Panc1 (cell line): Measurements from ENCODE around the gene NOTCH1. TPM values are rescaled to one million over a fixed set of nuclear protein-coding genes. Genes with fewer than 3 reads are reported as not detected.

ENCODE experiments used
- ATAC-seq: fragments of 200-7000 bp; cut with Tn5 transposase; 2 replicates; pipeline ENCODE4 v1.9.1; 2020; ENCODE audit warnings: mild to moderate bottlenecking, moderate library complexity
- BruUV-seq: library from RNA; stranded (reverse); fragments of 400-500 nt; replicated peaks from 2 replicates; lab custom pipeline; 2021; lab: Mats Ljungman, UMichigan
- CTCF ChIA-PET: fragments of 300-600 bp; sonication (Branson Sonifier 250); formaldehyde crosslinking; loops from one replicate; lab custom pipeline; 2022; ENCODE audit warnings: antibody characterized with exemption; lab: Charles Lee
- POLR2A ChIA-PET: fragments of 300-600 bp; sonication (Branson Sonifier 250); formaldehyde crosslinking; loops from one replicate; lab custom pipeline; 2022; ENCODE audit warnings: antibody characterized with exemption; lab: Charles Lee
- DNase-seq: peaks from one replicate; pipeline ENCODE4 v3.0.0-alpha.2; 2010; ENCODE audit warnings: low read depth, low spot score
- H3K27ac ChIP-seq: 2 replicates; pipeline ENCODE4 v1.5.1; 2011; ENCODE audit warnings: mild to moderate bottlenecking, low read length, inconsistent platforms
- H3K27me3 ChIP-seq: fragments of 200-500 bp; sonication (Bioruptor generic); 2 replicates; pipeline ENCODE4 v1.6.0; 2014; ENCODE audit warnings: low read length, inconsistent platforms; ENCODE audit not compliant: control insufficient read depth, insufficient read depth
- H3K36me3 ChIP-seq: fragments of 200-500 bp; sonication (Bioruptor generic); 2 replicates; pipeline ENCODE4 v1.5.1; 2014; ENCODE audit warnings: inconsistent platforms, mild to moderate bottlenecking, low read length, moderate library complexity; ENCODE audit not compliant: control insufficient read depth, insufficient read depth
- H3K4me1 ChIP-seq: 2 replicates; pipeline ENCODE4 v1.5.1; 2011; ENCODE audit warnings: inconsistent platforms, mild to moderate bottlenecking, low read length, moderate library complexity; ENCODE audit not compliant: control insufficient read depth, insufficient read depth
- H3K4me3 ChIP-seq, 2 experiments: 2 replicates each; pipeline ENCODE4 v1.5.1; 2011 to 2012; ENCODE audit warnings: low read depth in 2 of 2, low read length in 2 of 2, mild to moderate bottlenecking in 2 of 2, inconsistent platforms in 1 of 2, moderate library complexity in 1 of 2
- H3K9me3 ChIP-seq: fragments of 200-500 bp; sonication (Bioruptor generic); 2 replicates; pipeline ENCODE4 v1.5.1; 2014; ENCODE audit warnings: low read depth, mild to moderate bottlenecking, inconsistent platforms, low read length, moderate library complexity; ENCODE audit not compliant: control insufficient read depth, insufficient read depth
- POLR2AphosphoS5 ChIP-seq: IDR thresholded peaks from 2 replicates; pipeline ENCODE4 v1.6.1; 2012; ENCODE audit warnings: mild to moderate bottlenecking, low read depth, low read length, moderate library complexity
- REST ChIP-seq, 2 experiments: IDR thresholded peaks; 2 replicates each; pipeline ENCODE4 v1.6.1; 2011 to 2012; ENCODE audit warnings: low read depth in 2 of 2, control low read depth in 1 of 2, low read length in 1 of 2, mild to moderate bottlenecking in 1 of 2, moderate library complexity in 1 of 2; ENCODE audit not compliant: insufficient read depth in 1 of 2
- SIN3A ChIP-seq: IDR thresholded peaks from 2 replicates; pipeline ENCODE4 v1.6.1; 2012; ENCODE audit warnings: low read depth, mild to moderate bottlenecking, low read length, moderate library complexity, borderline replicate concordance; ENCODE audit not compliant: insufficient read depth
- TCF7L2 ChIP-seq: IDR thresholded peaks from 2 replicates; pipeline ENCODE4 v1.6.1; 2011; ENCODE audit warnings: mild to moderate bottlenecking, low read depth, low read length, inconsistent platforms
- in situ Hi-C: cut with HindIII; loops from 2 replicates; pipeline ENCODE4 v1.10.0; 2016; ENCODE audit warnings: low sequenced_read_pairs, low pct_unique_long_range_greater_than_20kb
- intact Hi-C: fragments of 100-400 bp; cut with micrococcal nuclease; formaldehyde crosslinking; loops from one replicate; pipeline ENCODE4 v1.10.0; 2022; ENCODE audit not compliant: unreplicated experiment
- total RNA-seq: library from RNA; stranded (reverse); gene quantifications from one replicate; pipeline ENCODE4 v1.2.1, GENCODE V29; 2021; ENCODE audit not compliant: unreplicated experiment
- TF ChIP-seq, protein P1 (sequence below): fragments of 450-650 bp; IDR thresholded peaks from 2 replicates; pipeline ENCODE4 v1.5.1; 2017; ENCODE audit warnings: mild to moderate bottlenecking

NOTCH1 gene
- total RNA-seq, 1 experiment from 2014 or later: 13.4 TPM

- intact Hi-C loops: no loop called here
- ATAC-seq (no peak), DNase-seq (no peak)
- ChIA-PET POLR2A (no interaction called here), CTCF (no interaction called here)
- no peaks in the 10 kb centered on the region for H3K36me3 ChIP-seq
- H3K27ac ChIP-seq: no peak overlapping the region
- H3K4me1 ChIP-seq: no peaks in the 10 kb centered on the region
- no TSS peak for BruUV-seq
- no peak for TF ChIP-seq REST (IDR thresholded peaks at IDR 0.05; ENCODE audit: insufficient read depth in 1 of 2, low read depth in 2 of 2, low read length in 1 of 2)
- no peak for TF ChIP-seq SIN3A
- TF ChIP-seq TCF7L2: no peak
- TF ChIP-seq, protein P1, sequence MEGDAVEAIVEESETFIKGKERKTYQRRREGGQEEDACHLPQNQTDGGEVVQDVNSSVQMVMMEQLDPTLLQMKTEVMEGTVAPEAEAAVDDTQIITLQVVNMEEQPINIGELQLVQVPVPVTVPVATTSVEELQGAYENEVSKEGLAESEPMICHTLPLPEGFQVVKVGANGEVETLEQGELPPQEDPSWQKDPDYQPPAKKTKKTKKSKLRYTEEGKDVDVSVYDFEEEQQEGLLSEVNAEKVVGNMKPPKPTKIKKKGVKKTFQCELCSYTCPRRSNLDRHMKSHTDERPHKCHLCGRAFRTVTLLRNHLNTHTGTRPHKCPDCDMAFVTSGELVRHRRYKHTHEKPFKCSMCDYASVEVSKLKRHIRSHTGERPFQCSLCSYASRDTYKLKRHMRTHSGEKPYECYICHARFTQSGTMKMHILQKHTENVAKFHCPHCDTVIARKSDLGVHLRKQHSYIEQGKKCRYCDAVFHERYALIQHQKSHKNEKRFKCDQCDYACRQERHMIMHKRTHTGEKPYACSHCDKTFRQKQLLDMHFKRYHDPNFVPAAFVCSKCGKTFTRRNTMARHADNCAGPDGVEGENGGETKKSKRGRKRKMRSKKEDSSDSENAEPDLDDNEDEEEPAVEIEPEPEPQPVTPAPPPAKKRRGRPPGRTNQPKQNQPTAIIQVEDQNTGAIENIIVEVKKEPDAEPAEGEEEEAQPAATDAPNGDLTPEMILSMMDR: no peak
- no peak for TF ChIP-seq POLR2AphosphoS5
- no peaks in the 10 kb centered on the region for H3K27me3 ChIP-seq
- H3K4me3 ChIP-seq: no peak overlapping the region
- in situ Hi-C loops: no loop called here
- H3K9me3 ChIP-seq: no peaks in the 10 kb centered on the region
Observed at GRCh38 chr9:136519263-136520052, 26.4 kb downstream of the NOTCH1 start.

DNA sequence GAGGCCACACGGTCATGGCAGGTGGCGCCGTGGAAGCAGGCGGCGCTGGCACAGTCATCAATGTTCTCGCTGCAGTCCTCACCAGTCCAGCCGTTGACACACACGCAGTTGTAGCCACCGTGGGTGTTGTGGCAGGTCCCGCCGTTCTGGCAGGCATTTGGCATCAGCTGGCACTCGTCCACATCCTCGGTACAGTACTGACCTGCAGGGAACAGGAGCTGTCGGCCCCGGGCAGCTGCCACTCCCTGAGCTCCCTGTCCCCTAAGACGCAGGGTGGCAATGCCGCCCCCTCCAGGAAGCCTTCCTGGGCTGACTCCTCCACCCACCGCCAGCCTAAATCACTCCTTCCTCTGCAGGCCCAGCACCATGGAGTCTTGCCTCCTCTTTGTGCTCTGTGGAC is 27.2 kb downstream of the NOTCH1 start:
- in situ Hi-C loops: no loop called here
- ChIA-PET CTCF (no interaction called here), POLR2A (no interaction called here)
- no TSS peak for BruUV-seq
- no peaks in the 10 kb centered on the region for H3K4me1 ChIP-seq
- no peaks in the 10 kb centered on the region for H3K9me3 ChIP-seq
- ATAC-seq (no peak), DNase-seq (no peak)
- H3K27ac ChIP-seq: no peak overlapping the region
- no peak overlapping the region for H3K4me3 ChIP-seq
- TF ChIP-seq REST (IDR thresholded peaks at IDR 0.05; ENCODE audit: insufficient read depth in 1 of 2, low read depth in 2 of 2, low read length in 1 of 2) (no peak), POLR2AphosphoS5 (no peak), TCF7L2 (no peak), SIN3A (no peak)
- TF ChIP-seq, protein P1: no peak
- H3K36me3 ChIP-seq: no peaks in the 10 kb centered on the region
- intact Hi-C loops: no loop called here
- no peaks in the 10 kb centered on the region for H3K27me3 ChIP-seq
